ENCODE data around the gene IQCH. TPM values are rescaled to one million over a fixed set of nuclear protein-coding genes. Genes with fewer than 3 reads are reported as not detected.

Gene IQCH
- total RNA-seq, 1 donor from 2014 or later, result 2.0 TPM

- H3K27ac Mint-ChIP-seq, result no peak overlapping the region
- H3K9me3 Mint-ChIP-seq, result no peaks in the 10 kb centered on the region
- H3K4me1 Mint-ChIP-seq (ENCODE audit: unreplicated experiment), result no peaks in the 10 kb centered on the region
- H3K36me3 Mint-ChIP-seq, result no peaks in the 10 kb centered on the region
- H3K4me3 Mint-ChIP-seq, result no peak overlapping the region
- H3K27me3 Mint-ChIP-seq, result no peaks in the 10 kb centered on the region
- no peak for TF ChIP-seq CTCF (conservative IDR thresholded peaks at IDR 0.05)
- DNase-seq (ENCODE audit: extremely low spot score, unreplicated experiment), result no peak
Observed at GRCh38 chr15:67380921-67381320, 126.3 kb downstream of the IQCH start.

- Mint-ChIP-seq H3K36me3 (no peaks in the 10 kb centered on the region), H3K4me1 (ENCODE audit: unreplicated experiment) (no peaks in the 10 kb centered on the region), H3K4me3 (no peak overlapping the region), H3K9me3 (no peaks in the 10 kb centered on the region), H3K27ac (no peak overlapping the region), H3K27me3 (peaks cover 3% of the 10 kb centered on the region)
- no peak for TF ChIP-seq CTCF (conservative IDR thresholded peaks at IDR 0.05)
- no peak for DNase-seq (ENCODE audit: extremely low spot score, unreplicated experiment)
Observed at GRCh38 chr15:67381416-67382045, 126.9 kb downstream of the IQCH start.

GRCh38 chr15:67382723-67383122 is 128.1 kb downstream of the IQCH start:
- Mint-ChIP-seq H3K27ac (no peak overlapping the region), H3K4me1 (ENCODE audit: unreplicated experiment) (no peaks in the 10 kb centered on the region), H3K36me3 (no peaks in the 10 kb centered on the region), H3K4me3 (no peak overlapping the region), H3K9me3 (no peaks in the 10 kb centered on the region), H3K27me3 (peaks cover 9% of the 10 kb centered on the region)
- no peak for DNase-seq (ENCODE audit: extremely low spot score, unreplicated experiment)
- no peak for TF ChIP-seq CTCF (conservative IDR thresholded peaks at IDR 0.05)

GRCh38 chr15:67383899-67384298 is 129.3 kb downstream of the IQCH start:
- H3K9me3 Mint-ChIP-seq, result no peaks in the 10 kb centered on the region
- H3K27me3 Mint-ChIP-seq, result peaks cover 12% of the 10 kb centered on the region
- DNase-seq (ENCODE audit: extremely low spot score, unreplicated experiment), result no peak
- H3K27ac Mint-ChIP-seq, result no peak overlapping the region
- TF ChIP-seq CTCF (conservative IDR thresholded peaks at IDR 0.05), result peak; percentile 51
- no peaks in the 10 kb centered on the region for H3K4me1 Mint-ChIP-seq (ENCODE audit: unreplicated experiment)
- no peaks in the 10 kb centered on the region for H3K36me3 Mint-ChIP-seq
- no peak overlapping the region for H3K4me3 Mint-ChIP-seq

- Mint-ChIP-seq H3K4me1 (ENCODE audit: unreplicated experiment) (no peaks in the 10 kb centered on the region), H3K36me3 (no peaks in the 10 kb centered on the region)
Observed at GRCh38 chr15:67384761-67385160, 130.2 kb downstream of the IQCH start.

More at GRCh38 chr15:67384761-67385160, 130.2 kb downstream of the IQCH start:
- DNase-seq (ENCODE audit: extremely low spot score, unreplicated experiment), result no peak
- Mint-ChIP-seq H3K27me3 (peaks cover 12% of the 10 kb centered on the region), H3K9me3 (no peaks in the 10 kb centered on the region), H3K27ac (no peak overlapping the region), H3K4me3 (no peak overlapping the region)
- TF ChIP-seq CTCF (conservative IDR thresholded peaks at IDR 0.05), result no peak
